NCI-H524 (cell line): Measurements from ENCODE around the gene CDH12.
"Not testable (repeated sequence)": the region's sequence is repeated elsewhere in the genome, so short reads cannot be mapped to it uniquely, and the experiment has no call there.

Experiments
- DNase-seq, 2 experiments: peaks; one replicate each; lab custom pipeline; 2025; lab: John Stamatoyannopoulos, UW

Gene CDH12

DNA sequence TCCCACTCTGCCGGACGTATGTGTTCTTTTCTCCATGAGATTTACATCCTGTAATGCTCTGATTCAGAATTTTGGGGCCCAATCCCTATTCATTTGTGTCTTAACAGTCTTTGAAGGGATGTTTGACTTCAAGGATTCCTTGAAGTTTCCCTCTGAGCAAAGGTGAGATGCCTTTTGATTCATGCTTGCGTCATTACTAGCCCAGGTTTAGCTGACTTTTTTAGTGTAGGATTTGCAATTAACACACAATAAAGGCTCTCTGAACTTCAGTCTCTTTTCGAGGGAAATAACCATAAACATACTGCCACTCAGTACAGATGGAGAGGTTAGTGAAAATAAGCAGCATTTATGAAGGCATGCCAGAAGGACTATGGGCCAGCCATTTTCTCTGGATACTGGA is 842.3 kb downstream of the CDH12 start:
- DNase-seq = not testable (repeated sequence)

DNA sequence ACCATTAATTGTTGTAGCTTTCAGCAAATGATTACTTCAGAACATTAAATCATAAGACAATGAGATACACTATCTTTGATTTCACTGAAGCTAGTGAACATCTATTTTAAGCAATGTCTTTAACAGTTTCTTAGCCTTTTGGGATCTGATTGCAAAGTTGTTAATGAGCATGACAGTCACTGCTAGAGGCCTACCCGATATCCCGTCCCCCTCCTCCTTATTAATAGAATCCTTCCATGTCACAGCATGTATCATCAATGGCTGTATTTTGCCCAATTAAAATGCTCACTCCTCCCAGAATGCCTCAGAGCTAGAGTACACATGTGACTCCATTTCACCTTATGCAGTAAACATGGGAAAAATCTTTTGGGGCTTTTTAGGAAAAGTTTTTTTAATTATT is 852.0 kb downstream of the CDH12 start:
- DNase-seq = not testable (repeated sequence)

GRCh38 chr5:21985799-21986198 is 867.3 kb downstream of the CDH12 start:
- not testable (repeated sequence) for DNase-seq

GRCh38 chr5:21951571-21951970 is 901.6 kb downstream of the CDH12 start:
- not testable (repeated sequence) for DNase-seq

- DNase-seq = peak; percentile 94 to 99
These were observed 922.0 kb downstream of the CDH12 start for GRCh38 chr5:21931116-21931515.

DNA sequence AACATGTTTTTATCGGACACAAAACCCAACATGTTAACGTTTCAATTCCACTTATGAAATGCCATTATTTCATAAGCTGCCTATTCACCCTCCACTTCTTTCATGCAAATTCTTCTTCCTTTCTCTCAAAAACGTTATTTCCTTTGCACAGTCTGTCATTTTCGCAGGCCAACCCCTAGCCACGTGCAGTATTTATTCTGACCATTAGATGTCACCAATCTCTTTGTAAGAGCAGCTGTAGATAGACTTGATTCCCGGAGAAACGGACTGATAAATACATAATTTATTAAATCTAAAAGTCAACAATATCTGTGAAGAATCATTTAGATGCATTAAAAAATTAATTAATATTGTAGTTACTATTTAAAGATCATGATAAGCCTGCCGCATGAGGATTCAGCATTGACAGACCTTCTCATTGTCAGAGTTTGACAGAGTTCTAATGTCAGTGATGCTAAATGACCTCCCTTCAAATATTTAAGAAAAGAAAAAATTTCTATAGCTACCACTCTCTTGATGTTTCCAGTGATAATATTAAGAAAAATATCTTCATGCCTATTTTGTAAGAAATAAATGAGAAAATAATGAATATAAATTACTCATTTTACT is 933.6 kb downstream of the CDH12 start:
- DNase-seq = peak; percentile 68 to 73

GRCh38 chr5:21918451-21918850 is 934.7 kb downstream of the CDH12 start:
- DNase-seq = peak; percentile 37 to 67

DNA sequence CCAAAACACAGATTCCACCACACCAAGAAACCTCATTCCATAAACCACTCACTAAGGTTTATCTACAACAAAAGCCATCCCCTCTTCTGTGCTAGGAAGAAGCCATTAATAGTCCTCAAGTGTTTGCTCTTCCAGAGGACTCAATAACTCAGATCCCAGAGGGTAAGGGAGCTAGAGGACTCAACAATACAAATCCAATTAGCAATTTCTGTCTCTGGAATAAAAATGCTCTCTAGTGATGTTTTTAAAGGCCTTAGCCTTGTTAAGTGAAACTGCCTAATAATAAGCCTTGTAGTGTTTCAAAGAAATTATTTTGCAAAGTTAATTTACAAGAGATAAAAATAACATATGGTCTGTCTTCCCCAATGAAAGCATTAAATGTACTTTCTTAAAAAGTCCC is 942.4 kb downstream of the CDH12 start:
- DNase-seq = peak; percentile 24 to 58

- peak in 1 of 2 experiments; percentile 9 for DNase-seq
These were observed 957.3 kb downstream of the CDH12 start for GRCh38 chr5:21895766-21896350.

DNA sequence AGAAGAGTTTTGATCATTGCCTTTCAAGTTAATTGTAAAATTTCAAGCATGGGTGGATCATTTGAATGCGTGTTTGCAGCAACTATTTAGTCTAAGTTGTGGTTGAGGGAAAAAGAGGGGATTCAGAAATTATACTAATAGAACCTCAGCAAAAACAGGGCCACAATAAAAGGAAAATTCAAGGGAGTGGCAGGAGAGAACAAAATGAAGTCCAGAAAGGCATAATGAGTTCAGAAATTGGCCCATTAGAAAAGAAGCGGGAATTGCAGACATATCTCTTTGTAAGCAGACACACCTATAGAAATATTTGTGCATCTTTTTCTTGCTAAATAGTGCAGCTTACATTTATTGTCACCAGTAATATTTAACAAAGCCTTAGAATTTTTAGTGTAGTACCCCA is 960.0 kb downstream of the CDH12 start:
- DNase-seq = no peak

- DNase-seq = no peak
These were observed 963.6 kb downstream of the CDH12 start for GRCh38 chr5:21889581-21889980.

DNA sequence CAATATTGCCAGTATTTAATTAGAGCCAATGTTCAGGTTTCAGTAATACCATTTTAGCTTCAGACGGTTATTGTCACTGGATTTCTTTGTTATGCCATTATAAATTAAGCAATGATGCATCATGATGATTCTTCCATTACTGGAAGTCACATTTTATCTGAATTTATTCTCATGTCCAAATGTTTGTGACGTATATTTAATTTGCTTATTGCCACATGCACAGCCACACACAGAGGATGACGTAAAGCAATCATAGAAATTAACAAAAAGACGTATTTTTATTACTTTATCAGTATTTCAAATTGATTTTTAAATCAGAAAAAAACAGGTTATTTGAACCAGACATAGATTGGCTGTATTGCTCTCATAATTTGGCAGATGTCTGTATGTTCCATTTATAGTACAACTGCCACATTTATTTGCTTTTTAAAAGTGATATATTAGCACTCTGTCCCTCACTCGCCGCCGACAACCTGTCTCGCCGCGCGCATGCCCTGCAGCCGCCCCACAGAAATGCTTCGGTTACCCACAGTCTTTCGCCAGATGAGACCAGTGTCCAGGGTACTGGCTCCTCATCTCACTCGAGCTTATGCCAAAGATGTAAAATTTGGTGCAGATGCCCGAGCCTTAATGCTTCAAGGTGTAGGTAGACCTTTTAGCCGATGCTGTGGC is 970.9 kb downstream of the CDH12 start:
- DNase-seq = no peak

DNA sequence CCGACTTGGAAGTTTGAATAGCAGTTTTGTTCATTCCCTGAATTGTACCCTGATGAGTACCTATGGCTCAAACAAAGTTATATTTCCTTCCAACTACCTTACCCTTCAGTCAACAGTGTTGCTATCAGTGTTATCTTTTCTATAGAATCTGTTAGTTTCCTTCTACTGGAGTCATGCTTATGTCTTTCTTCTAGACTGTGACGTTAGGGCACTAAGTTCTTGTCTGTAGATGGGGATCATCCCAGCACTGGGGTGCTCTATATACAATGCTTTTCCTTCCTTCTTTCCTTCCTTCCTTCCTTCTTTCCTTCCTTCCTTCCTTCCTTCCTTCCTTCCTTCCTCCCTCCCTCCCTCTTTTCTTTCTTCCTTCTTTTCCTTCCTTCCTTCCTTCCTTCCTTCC is 973.0 kb downstream of the CDH12 start:
- DNase-seq = no peak

GRCh38 chr5:21862986-21863385 is 990.2 kb downstream of the CDH12 start:
- DNase-seq = no peak

DNA sequence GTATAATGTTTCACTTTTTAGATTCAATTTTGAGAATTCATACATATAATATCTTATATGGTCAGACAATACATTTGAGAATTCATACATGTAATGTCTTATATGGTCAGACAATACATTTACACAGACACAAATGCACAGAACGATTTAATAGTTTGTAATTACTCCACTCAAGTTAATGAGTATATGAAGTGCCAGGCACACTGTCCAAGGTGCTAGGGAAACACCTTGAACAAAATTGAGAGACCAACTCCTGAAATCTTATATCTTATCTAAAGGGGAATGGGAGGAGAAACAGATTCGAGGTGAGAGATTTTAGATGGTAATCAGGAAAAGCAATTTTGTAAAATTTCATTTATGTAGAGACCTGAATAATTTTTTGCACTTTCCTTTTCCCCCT is 994.7 kb downstream of the CDH12 start:
- DNase-seq = no peak

GRCh38 chr5:21856987-21857386 is 996.2 kb downstream of the CDH12 start:
- peak in 1 of 2 experiments; percentile 71 for DNase-seq

DNA sequence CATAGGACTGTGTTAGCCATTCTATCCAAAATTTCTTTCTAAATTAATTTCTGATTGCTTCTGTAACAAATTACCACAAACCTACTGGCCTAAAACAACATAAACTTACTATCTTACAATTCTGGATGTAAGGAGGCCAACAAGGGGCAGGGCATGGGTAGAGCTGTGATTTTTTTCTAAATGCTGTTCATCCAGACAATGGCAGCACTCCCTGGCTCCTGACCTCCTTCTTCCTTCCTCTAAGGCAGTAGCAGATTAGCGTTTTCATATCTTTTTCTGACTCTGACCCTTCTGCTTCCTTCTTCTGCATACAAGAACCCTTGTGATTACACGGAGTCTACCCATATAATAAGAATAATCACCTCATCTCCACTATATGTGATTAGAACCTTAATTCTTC is 1005.8 kb downstream of the CDH12 start:
- no peak for DNase-seq

- DNase-seq = no peak
These were observed 1008.2 kb downstream of the CDH12 start for GRCh38 chr5:21844960-21845359.

DNA sequence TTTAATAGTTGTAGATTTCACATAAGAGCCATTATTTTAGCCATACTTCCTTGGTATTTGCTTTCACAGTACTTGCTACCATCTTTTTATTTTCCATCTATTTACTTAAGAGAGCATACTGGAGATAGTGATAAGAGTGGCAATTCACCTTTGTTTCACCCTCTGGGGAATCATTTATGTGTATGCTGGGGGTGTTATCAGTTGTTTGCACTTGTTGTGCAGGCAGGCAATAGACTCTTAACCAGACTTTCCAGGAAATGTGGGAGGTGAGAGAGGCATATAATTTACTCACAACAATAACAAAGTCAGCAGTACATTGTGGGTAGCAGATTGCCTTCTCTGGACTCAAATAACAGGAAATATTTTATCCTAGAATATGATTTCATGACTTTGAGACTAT is 1018.3 kb downstream of the CDH12 start:
- DNase-seq = no peak

- no peak for DNase-seq
These were observed 1021.9 kb downstream of the CDH12 start for GRCh38 chr5:21831145-21831787.

DNA sequence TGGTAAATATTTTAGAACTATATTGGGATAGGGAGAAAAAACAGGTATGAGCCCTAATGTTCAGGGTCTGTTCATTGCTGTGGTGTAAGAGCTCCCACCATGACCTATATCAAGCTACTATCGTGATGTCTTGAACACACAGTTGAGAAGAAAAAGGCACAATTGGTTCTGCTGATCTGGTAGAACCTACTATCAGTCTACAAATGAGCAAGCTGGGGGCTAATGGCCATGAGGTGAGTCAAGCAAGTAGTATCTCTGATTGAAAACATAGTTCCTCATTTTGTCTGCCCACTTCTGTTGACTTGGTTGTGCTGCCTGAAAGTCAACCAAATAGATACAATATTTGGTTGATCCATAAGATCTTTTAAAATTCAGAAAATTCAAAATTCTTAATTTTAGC is 1026.3 kb downstream of the CDH12 start:
- no peak for DNase-seq

GRCh38 chr5:21823588-21823987 is 1029.6 kb downstream of the CDH12 start:
- DNase-seq = no peak

GRCh38 chr5:21823076-21823574 is 1030.0 kb downstream of the CDH12 start:
- DNase-seq = no peak
